ENCODE results near the gene TMA16. TPM values are rescaled to one million over a fixed set of nuclear protein-coding genes. Genes with fewer than 3 reads are reported as not detected.

TMA16 gene
- total RNA-seq, 6 experiments from 2014 or later: 25.6 to 36.9 (median 32.5) TPM

GRCh38 chr4:163467082-163467770 lies 27.3 kb upstream of the TMA16 start:
- no peaks in the 10 kb centered on the region for H3K4me1 Mint-ChIP-seq (ENCODE audit: low read depth)
- H3K4me3 Mint-ChIP-seq: no peak overlapping the region
- no peaks in the 10 kb centered on the region for H3K9me3 Mint-ChIP-seq
- no peak overlapping the region for H3K27ac Mint-ChIP-seq
- no peaks in the 10 kb centered on the region for H3K27me3 Mint-ChIP-seq (ENCODE audit: insufficient read depth)
- no peak for DNase-seq
- TF ChIP-seq, protein P1, sequence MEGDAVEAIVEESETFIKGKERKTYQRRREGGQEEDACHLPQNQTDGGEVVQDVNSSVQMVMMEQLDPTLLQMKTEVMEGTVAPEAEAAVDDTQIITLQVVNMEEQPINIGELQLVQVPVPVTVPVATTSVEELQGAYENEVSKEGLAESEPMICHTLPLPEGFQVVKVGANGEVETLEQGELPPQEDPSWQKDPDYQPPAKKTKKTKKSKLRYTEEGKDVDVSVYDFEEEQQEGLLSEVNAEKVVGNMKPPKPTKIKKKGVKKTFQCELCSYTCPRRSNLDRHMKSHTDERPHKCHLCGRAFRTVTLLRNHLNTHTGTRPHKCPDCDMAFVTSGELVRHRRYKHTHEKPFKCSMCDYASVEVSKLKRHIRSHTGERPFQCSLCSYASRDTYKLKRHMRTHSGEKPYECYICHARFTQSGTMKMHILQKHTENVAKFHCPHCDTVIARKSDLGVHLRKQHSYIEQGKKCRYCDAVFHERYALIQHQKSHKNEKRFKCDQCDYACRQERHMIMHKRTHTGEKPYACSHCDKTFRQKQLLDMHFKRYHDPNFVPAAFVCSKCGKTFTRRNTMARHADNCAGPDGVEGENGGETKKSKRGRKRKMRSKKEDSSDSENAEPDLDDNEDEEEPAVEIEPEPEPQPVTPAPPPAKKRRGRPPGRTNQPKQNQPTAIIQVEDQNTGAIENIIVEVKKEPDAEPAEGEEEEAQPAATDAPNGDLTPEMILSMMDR (IDR thresholded peaks at IDR 0.05): no peak
- H3K36me3 Mint-ChIP-seq (ENCODE audit: low read depth): no peaks in the 10 kb centered on the region

DNA sequence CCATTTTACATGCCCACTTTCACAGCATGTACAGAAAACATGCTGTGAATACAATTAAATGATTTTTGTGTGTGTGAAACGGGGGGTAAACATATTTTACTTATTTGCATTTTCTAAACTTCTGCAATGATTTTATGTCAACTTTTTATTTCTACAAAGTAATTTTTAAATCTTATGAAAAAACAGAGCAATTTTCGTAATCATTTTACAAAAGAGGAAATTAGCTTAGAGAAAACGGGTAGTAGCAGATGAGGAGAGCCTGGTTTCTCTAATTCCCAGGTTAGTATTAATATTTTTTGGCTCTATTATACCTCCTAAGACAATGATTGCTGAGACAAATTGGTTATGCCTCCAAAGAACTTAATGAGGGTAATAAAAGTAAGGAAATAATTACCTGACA lies 24.1 kb upstream of the TMA16 start:
- Mint-ChIP-seq H3K4me1 (ENCODE audit: low read depth) (no peaks in the 10 kb centered on the region), H3K36me3 (ENCODE audit: low read depth) (no peaks in the 10 kb centered on the region), H3K27ac (no peak overlapping the region), H3K4me3 (no peak overlapping the region), H3K27me3 (ENCODE audit: insufficient read depth) (no peaks in the 10 kb centered on the region), H3K9me3 (no peaks in the 10 kb centered on the region)
- TF ChIP-seq, protein P1 (IDR thresholded peaks at IDR 0.05): no peak
- no peak for DNase-seq

GRCh38 chr4:163473130-163473529 lies 21.4 kb upstream of the TMA16 start:
- DNase-seq: no peak
- TF ChIP-seq, protein P1 (IDR thresholded peaks at IDR 0.05): no peak
- Mint-ChIP-seq H3K36me3 (ENCODE audit: low read depth) (no peaks in the 10 kb centered on the region), H3K27me3 (ENCODE audit: insufficient read depth) (no peaks in the 10 kb centered on the region; the same call in 1 of the 2 replicates), H3K4me3 (no peak overlapping the region), H3K4me1 (ENCODE audit: low read depth) (no peaks in the 10 kb centered on the region), H3K27ac (no peak overlapping the region), H3K9me3 (no peaks in the 10 kb centered on the region)

DNA sequence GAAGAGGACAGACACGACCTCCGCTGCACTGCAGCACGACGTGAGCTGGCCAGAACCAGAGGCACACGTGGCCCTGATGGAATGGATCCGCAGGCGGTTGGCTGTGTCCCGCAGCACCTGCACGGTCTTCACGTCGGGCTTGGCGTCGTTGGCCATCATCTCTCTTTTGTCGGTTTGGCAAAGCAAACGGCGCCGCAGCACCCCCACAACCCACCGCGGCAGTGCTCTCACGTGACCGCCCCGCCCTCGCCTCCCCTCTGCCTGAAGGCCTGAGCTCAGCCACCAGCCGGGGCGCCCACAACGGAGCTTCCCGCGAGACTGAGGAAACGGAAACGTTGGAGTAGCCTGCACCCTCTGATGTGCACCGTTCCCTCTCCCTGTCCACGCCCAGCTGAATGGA lies 20.9 kb upstream of the TMA16 start, which contains the start of gene TKTL2:
Gene TKTL2 (minus strand): TSS at position 179 of the 400 bp plus-strand sequence. CDS start 20 bp downstream, at position 159.
- Mint-ChIP-seq H3K27me3 (ENCODE audit: insufficient read depth) (no peaks in the 10 kb centered on the region; the same call in 1 of the 2 replicates), H3K9me3 (no peaks in the 10 kb centered on the region), H3K4me1 (ENCODE audit: low read depth) (no peaks in the 10 kb centered on the region), H3K4me3 (no peak within 1 kb of the TSS), H3K27ac (no peak within 1 kb of the TSS), H3K36me3 (ENCODE audit: low read depth) (no peaks in the 10 kb centered on the region)
- DNase-seq: no peak
- TF ChIP-seq, protein P1 (IDR thresholded peaks at IDR 0.05): no peak

- H3K4me1 Mint-ChIP-seq (ENCODE audit: low read depth): no peaks in the 10 kb centered on the region
These were observed 20.5 kb upstream of the TMA16 start for GRCh38 chr4:163474027-163474426.

More at GRCh38 chr4:163474027-163474426, 20.5 kb upstream of the TMA16 start:
- no peaks in the 10 kb centered on the region; the same call in 1 of the 2 replicates for H3K27me3 Mint-ChIP-seq (ENCODE audit: insufficient read depth)
- no peak overlapping the region for H3K27ac Mint-ChIP-seq
- TF ChIP-seq, protein P1 (IDR thresholded peaks at IDR 0.05): no peak
- no peaks in the 10 kb centered on the region for H3K9me3 Mint-ChIP-seq
- DNase-seq: no peak
- H3K36me3 Mint-ChIP-seq (ENCODE audit: low read depth): no peaks in the 10 kb centered on the region
- H3K4me3 Mint-ChIP-seq: no peak overlapping the region

Data from HFFc6 (cell line).